Right lung (tissue), 10 donors: Measurements from ENCODE around the gene PRSS35. TPM values are rescaled to one million over a fixed set of nuclear protein-coding genes. Genes with fewer than 3 reads are reported as not detected.
"Not testable (repeated sequence)": the region's sequence is repeated elsewhere in the genome, so short reads cannot be mapped to it uniquely, and the experiment has no call there.

Experiments
- DNase-seq, 2 donors: peaks; one replicate each; pipeline ENCODE4 v3.0.0-alpha.2; 2013
- long read RNA-seq, 8 donors: transcript quantifications; one replicate each; lab custom pipeline, GENCODE V29; 2026
- polyA plus RNA-seq, 5 donors: library from polyadenylated mRNA; unstranded; fragments of 120-200 nt; gene quantifications; one replicate each; pipeline versions ENCODE4 v1.2.1 to v1.2.3, GENCODE V29; 2013; ENCODE audit warnings: inconsistent platforms in 1 of 5, low replicate concordance in 1 of 5; ENCODE audit not compliant: insufficient read length in 5 of 5, insufficient read depth in 1 of 5

The PRSS35 gene, protein sequence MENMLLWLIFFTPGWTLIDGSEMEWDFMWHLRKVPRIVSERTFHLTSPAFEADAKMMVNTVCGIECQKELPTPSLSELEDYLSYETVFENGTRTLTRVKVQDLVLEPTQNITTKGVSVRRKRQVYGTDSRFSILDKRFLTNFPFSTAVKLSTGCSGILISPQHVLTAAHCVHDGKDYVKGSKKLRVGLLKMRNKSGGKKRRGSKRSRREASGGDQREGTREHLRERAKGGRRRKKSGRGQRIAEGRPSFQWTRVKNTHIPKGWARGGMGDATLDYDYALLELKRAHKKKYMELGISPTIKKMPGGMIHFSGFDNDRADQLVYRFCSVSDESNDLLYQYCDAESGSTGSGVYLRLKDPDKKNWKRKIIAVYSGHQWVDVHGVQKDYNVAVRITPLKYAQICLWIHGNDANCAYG
- 10 to 100 TPM; 28.7 to 89.4 (median 60.1) TPM for polyA plus RNA-seq
- long read RNA-seq, donor 1, transcript PRSS35-201 (2 exons, 2,440 nt) = major isoform, 21 of 125 reads
- long read RNA-seq, donor 1, partial matches to known transcripts = 104 of 125 reads
- long read RNA-seq, donor 1, other reads (novel, unspliced or antisense) = 0 of 125 reads
- long read RNA-seq, donor 2, transcript PRSS35-201 (2 exons, 2,440 nt) = major isoform, 21 of 49 reads
- long read RNA-seq, donor 2, partial matches to known transcripts = 28 of 49 reads
- long read RNA-seq, donor 2, other reads (novel, unspliced or antisense) = 0 of 49 reads
- long read RNA-seq, donor 3, transcript PRSS35-201 (2 exons, 2,440 nt) = major isoform, 25 of 25 reads
- long read RNA-seq, donor 3, partial matches to known transcripts = 0 of 25 reads
- long read RNA-seq, donor 3, other reads (novel, unspliced or antisense) = 0 of 25 reads
- long read RNA-seq, donor 4, transcript PRSS35-201 (2 exons, 2,440 nt) = major isoform, 8 of 8 reads
- long read RNA-seq, donor 4, partial matches to known transcripts = 0 of 8 reads
- long read RNA-seq, donor 4, other reads (novel, unspliced or antisense) = 0 of 8 reads
- long read RNA-seq, donor 5, transcript PRSS35-201 (2 exons, 2,440 nt) = major isoform, 36 of 48 reads
- long read RNA-seq, donor 5, partial matches to known transcripts = 5 of 48 reads
- long read RNA-seq, donor 5, other reads (novel, unspliced or antisense) = 7 of 48 reads
- long read RNA-seq, donor 6, transcript PRSS35-201 (2 exons, 2,440 nt) = major isoform, 21 of 62 reads
- long read RNA-seq, donor 6, partial matches to known transcripts = 41 of 62 reads
- long read RNA-seq, donor 6, other reads (novel, unspliced or antisense) = 0 of 62 reads
- long read RNA-seq, donor 7, transcript PRSS35-201 (2 exons, 2,440 nt) = major isoform, 7 of 23 reads
- long read RNA-seq, donor 7, partial matches to known transcripts = 16 of 23 reads
- long read RNA-seq, donor 7, other reads (novel, unspliced or antisense) = 0 of 23 reads
- long read RNA-seq, donor 8, transcript PRSS35-201 (2 exons, 2,440 nt) = major isoform, 9 of 9 reads
- long read RNA-seq, donor 8, partial matches to known transcripts = 0 of 9 reads
- long read RNA-seq, donor 8, other reads (novel, unspliced or antisense) = 0 of 9 reads

DNA sequence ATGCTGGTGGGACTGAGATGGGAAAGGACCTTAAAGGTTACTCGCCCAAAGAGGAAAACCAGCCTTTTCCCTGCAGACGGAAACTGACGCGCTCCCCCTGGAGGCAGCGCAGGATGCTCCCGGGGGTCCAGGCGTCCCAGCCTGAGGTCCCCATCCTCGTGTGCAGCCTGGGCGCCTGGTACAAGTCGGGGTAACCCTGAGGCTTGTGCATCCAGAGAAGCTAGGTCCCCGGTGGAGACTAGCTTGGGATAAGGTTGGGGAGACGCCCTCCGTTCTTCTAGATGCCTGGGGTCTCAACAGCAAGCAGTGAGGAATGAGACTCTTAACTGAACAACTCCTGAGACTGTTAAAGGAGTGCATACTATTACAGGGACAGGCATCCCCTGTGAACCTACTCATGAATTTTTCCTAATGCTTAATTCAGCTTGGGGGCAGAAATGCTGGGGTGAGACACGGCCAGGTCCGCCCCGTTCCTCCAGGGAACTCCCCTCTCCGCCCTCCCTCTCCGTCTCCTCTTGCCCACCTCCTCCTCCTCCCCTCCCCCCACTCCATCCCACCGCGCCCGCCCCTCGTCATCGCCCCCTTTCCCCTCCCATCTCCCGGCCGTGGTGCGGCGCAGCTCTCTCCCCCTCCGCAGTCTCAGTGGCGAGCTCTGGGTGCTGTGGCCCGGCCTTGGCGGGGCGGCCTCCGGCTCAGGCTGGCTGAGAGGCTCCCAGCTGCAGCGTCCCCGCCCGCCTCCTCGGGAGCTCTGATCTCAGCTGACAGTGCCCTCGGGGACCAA lies at the start of gene PRSS35:
Gene PRSS35 (plus strand): TSS at position 634 of the 781 bp plus-strand sequence. CDS start 10,908 bp downstream, outside the sequence.
- peak; percentile 67 to 73 for DNase-seq

DNA sequence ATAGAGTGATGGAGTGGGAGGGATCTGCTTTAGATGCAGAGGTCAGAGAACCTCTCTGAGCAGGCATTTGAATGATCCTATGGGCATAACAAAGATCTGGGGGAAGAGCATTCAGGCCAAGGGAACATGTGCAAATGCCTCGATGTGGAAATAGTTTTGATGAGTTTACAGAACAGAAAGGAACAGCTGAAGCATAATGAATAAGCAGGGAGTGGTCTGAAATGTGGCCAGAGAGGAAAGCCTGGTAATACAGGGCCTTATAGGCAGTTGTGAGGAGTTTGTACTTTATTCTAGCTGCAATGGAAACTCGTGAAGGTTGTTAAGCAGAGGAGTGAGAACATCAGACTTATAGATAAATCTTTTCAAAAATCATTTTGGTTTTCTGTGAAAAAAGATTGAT lies 48.4 kb upstream of the PRSS35 start:
- no peak for DNase-seq

DNA sequence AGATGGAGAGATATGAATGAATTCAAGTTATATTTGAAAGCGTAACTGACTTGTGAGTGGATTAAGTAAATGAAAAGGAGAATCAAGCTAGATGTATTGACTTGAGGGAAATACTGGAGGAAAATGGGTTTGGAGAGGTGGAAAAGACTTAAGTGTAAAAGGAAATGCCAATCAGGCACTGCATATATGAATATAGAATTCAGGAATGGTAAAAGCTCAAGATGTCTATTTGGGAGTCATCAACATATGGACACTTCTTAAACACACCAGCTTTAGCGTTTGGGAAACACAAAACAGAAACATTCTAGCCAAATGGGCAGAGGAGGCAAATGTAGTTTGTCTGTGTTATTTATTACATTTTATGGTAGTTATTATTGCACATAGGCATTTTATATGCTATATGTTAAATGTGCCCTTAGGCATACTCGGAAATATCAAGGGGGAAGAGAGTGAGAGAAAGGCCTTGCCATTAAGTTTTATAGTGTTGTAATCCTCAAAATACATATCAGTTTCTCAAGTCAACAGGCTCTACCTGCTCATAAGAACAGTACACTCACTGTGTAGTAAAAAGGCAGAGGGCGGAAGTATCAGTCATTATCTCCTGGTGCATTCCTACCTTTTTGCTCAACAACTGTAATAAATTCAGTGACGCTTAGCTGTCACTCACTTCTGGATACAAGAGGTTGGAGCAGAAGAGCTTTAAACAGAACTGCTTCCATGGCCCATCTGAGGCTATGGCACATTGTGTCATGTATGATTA lies 47.8 kb upstream of the PRSS35 start:
- no peak for DNase-seq

GRCh38 chr6:83466328-83466727 lies 46.0 kb upstream of the PRSS35 start:
- no peak for DNase-seq

- DNase-seq = no peak
Measured at GRCh38 chr6:83467620-83468036, 44.7 kb upstream of the PRSS35 start.

DNA sequence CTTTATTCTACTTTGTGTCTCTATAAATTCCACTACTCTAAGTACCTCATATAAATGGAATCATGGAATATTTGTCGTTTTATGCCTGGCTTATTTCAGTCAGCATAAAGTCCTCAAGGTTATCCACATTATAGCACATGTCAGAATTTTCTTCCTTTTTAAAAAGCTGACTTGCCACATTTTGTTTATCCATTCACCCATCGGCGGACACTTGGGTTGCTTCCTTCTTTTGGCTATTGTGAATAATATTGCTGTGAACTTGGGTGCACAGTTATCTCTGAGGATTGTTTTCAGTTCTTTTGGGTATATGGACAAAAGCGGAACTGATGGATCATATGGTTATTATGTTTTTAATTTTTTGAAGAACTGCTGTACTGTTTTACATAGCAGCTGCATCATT lies 42.3 kb upstream of the PRSS35 start:
- no peak for DNase-seq

DNA sequence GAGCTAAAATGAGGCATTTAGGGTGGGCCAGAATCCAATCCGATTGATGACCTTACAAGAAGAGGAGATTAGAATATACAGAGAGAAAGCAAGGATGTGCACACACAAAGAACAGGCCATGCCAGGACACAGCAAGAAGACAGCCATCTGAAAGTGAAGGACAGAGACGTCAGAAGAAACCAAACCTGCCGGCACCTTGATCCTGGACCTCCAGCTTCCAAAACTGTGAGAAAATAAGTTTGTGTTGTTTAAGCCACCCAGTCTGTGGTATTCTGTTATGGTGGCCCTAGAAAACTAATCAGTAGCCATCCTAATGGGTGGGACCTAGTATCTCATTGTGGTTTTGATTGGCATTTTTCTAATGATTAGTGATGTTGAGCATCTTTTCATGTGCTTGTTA lies 41.7 kb upstream of the PRSS35 start:
- no peak for DNase-seq

DNA sequence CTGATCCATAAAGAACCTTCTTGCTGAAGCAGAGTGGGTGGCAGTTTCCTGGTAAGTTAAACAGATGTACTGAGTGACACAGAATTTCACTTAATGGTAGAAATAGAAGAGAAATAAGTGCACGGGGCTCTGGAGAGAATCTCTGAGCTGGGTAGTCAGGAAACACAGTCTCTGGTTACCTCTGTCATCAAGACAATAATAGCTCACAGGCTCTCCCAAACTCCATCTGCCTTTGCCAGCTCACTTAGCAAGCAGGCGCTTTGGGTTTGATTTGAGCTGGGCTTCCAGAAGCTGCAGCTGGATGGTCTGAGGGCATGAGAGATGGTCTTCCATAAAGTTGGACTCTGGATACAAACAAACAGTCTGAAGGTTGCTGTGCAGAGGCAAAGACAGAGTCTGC lies 39.6 kb upstream of the PRSS35 start:
- DNase-seq = no peak

DNA sequence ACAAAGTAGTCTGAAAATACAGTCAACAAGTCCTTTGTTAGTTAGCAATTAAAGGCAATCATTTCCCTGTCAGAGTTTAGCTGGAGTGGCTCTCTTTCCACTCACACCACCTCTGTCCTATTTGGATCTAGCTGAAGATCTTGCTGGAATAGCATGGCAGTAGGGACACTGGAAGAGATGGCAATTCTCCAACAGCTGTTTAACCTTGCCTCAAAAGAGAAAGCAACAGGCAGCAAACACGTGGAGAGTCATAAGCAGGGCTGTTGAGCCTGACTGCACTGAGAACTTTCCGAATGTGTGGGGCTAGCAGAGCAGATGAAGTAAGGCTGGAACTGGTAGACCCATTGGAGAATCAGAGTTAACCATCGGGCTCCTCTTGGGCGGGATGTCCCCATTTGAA lies 38.0 kb upstream of the PRSS35 start:
- no peak for DNase-seq

GRCh38 chr6:83476971-83477370 lies 35.4 kb upstream of the PRSS35 start:
- no peak for DNase-seq

- no peak for DNase-seq
Measured at GRCh38 chr6:83479389-83479788, 32.9 kb upstream of the PRSS35 start.

GRCh38 chr6:83480470-83480869 lies 31.9 kb upstream of the PRSS35 start:
- DNase-seq = no peak

DNA sequence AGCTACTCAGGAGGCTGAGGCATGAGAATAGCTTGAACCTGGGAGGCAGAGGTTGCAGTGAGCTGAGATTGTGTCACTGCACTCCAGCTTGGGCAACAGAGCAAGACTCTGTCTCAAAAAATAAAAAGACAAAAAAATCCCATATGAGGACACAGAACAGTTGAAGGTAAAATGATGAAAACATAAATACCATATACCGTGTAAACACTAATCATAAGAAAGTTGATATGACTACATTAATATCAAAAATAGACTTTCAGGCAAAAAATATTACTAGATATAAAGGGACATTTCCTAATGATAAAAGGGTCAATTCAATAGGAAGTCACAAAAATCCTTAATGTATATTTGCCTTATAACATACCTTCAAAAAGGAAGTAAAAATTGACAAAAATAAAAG lies 30.4 kb upstream of the PRSS35 start:
- not testable (repeated sequence) for DNase-seq

- no peak for DNase-seq
Measured at GRCh38 chr6:83488448-83488847, 23.9 kb upstream of the PRSS35 start.

DNA sequence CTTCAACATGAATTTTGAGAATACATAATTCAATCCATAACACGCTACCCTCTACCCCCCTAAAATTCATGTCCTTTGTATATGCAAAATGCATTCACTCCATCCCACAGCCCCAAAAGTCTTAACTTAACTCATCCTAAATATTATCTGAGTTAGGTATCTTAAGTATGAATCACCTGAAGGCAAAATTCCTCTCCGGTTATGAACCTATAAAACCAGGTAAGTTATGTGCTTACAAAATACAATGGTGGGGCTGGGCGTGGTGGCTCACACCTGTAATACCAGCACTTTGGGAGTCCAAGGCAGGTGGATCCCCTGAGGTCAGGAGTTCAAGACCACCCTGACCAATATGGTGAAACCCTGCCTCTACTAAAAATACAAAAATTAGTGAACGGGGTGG lies 23.5 kb upstream of the PRSS35 start:
- DNase-seq = no peak

DNA sequence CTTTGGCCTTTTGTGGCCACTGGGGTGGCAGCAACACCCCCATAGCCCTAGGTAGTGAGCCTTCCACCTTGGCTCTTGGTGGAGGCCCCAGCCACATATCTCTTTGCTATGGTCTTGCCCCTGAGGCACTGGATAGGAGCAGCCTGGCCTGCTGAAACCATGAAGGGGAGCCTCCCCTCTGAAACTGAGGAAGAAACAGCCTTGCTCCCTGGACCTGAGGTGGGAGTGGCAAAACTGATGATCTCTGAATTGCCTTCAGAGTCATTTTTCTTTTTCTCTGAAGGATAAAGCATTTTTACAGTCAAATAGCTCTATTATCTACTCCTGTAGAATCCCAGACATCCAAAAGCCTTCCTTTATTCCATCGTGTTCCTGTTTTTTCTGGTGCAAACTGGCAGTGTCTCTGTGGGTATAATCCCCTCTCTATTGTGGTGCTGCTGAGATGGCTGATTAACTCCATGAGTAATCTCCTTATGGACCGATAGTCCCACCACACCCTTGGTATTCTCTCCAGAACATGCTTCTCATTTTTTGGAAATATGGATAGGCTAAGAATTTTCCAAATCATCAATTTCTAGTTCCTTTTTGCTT lies 22.0 kb upstream of the PRSS35 start:
- no peak for DNase-seq

DNA sequence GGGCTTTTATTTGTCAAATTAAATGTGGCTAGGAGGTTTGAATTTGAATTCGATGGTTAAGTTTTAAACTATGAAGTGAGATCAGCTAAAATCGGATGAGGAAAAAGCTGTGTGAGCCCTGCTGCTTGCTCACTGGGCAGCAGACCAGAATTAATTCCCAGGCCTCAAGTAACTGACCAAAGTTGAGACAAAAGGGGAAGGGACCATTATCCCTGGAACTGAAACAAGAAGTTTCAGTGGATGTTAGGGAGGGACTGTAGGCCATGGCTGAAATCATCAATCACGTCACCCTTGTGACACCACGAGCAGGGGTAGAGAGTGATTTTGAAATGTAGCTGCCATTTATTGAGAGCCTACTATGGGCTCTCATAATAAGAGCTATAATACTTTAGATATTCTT lies 7.0 kb upstream of the PRSS35 start:
- no peak for DNase-seq

DNA sequence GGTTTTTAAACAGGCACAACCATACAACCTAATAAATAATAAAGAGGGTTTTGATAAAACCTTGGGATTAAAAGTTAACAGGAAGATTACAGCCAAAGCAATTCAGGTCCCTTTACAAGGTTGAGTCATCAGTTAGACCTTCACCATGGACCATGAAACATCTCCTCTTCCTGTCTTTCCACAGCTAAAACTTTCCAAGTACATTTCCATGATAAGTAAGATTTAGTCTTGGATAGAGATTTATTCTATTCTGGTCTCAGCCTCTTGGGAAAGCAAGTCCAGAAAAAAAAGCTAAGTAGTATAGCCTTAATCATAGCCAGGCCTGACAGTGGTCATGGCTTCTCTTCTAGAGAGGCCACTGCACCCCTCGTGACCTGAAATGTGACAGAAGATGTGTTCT lies 2.9 kb upstream of the PRSS35 start:
- DNase-seq = no peak

DNA sequence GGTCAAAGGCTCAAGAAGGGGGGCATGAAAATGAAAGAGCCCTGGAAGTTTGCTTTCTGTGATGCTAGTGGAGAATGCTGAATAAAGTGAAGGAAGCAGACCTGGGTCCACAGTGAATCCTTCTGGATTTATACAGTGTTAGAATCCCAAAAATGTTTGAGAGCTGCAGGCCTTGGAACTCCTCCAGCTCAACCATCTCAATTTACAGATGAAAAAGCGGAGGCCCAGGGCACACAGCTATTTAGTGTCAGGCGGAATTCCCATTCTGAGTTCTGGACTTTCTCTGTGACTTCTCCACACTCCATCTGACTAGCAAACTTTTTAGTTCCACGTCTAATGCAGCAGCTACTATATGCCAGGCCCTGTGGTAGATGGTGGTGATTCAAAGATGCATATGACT lies 1.5 kb upstream of the PRSS35 start:
- DNase-seq = no peak
